ENCODE measurements around the gene CGB3.
"Not testable (repeated sequence)": the region's sequence is repeated elsewhere in the genome, so short reads cannot be mapped to it uniquely, and the experiment has no call there.

The CGB3 gene

GRCh38 chr19:49024233-49024632 lies at the start of gene CGB3:
Gene CGB3, minus strand, starts transcription at chr19:49024333. Its CDS starts 362 bp downstream, at chr19:49023971.
- DNase-seq, result not testable (repeated sequence)

- DNase-seq, result no peak
These were observed 47.9 kb upstream of the CGB3 start for GRCh38 chr19:49071860-49072547.

GRCh38 chr19:49070416-49070815 lies 46.3 kb upstream of the CGB3 start:
- no peak for DNase-seq

- DNase-seq, result no peak
These were observed 44.9 kb upstream of the CGB3 start for GRCh38 chr19:49069026-49069425.

- no peak for DNase-seq
These were observed 43.4 kb upstream of the CGB3 start for GRCh38 chr19:49067554-49067953.

GRCh38 chr19:49065905-49066512 lies 41.9 kb upstream of the CGB3 start:
- no peak for DNase-seq

GRCh38 chr19:49064768-49065611 lies 40.9 kb upstream of the CGB3 start, which contains the start of gene NTF4:
Gene NTF4, minus strand, starts transcription at chr19:49064818. Its CDS starts 2,821 bp downstream, at chr19:49061997.
- no peak for DNase-seq

- DNase-seq, result no peak
These were observed 40.0 kb upstream of the CGB3 start for GRCh38 chr19:49064029-49064629.

GRCh38 chr19:49061445-49061844 lies 37.3 kb upstream of the CGB3 start:
- no peak for DNase-seq

- DNase-seq, result no peak
These were observed 36.9 kb upstream of the CGB3 start for GRCh38 chr19:49061000-49061399.

GRCh38 chr19:49059053-49059452 lies 34.9 kb upstream of the CGB3 start:
- DNase-seq, result no peak

GRCh38 chr19:49058562-49058961 lies 34.4 kb upstream of the CGB3 start:
- DNase-seq, result no peak

- peak; percentile 5 for DNase-seq
These were observed 33.6 kb upstream of the CGB3 start, which contains the start of gene CGB7 for GRCh38 chr19:49057636-49058234. Gene CGB7, minus strand, starts transcription at chr19:49057749. Its CDS starts 2,374 bp downstream, at chr19:49055375.

- not testable (repeated sequence) for DNase-seq
These were observed 32.9 kb upstream of the CGB3 start for GRCh38 chr19:49056902-49057596.

- DNase-seq, result peak; percentile 10
These were observed 32.2 kb upstream of the CGB3 start for GRCh38 chr19:49056101-49056901.

GRCh38 chr19:49050376-49051033 lies 26.4 kb upstream of the CGB3 start:
- DNase-seq, result not testable (repeated sequence)

GRCh38 chr19:49049834-49050233 lies 25.7 kb upstream of the CGB3 start:
- DNase-seq, result not testable (repeated sequence)

- DNase-seq, result not testable (repeated sequence)
These were observed 24.9 kb upstream of the CGB3 start, which contains the start of gene CGB8 for GRCh38 chr19:49049011-49049410. Gene CGB8, minus strand, starts transcription at chr19:49049111. Its CDS starts 372 bp downstream, at chr19:49048739.

GRCh38 chr19:49043548-49043947 lies 19.4 kb upstream of the CGB3 start, which contains the start of gene CGB5:
Gene CGB5, plus strand, starts transcription at chr19:49043848. Its CDS starts 362 bp downstream, at chr19:49044210.
- not testable (repeated sequence) for DNase-seq

GRCh38 chr19:49042666-49043065 lies 18.5 kb upstream of the CGB3 start:
- not testable (repeated sequence) for DNase-seq
